Neural progenitor cell (in vitro differentiated cells): ENCODE measurements around the gene UQCC2. TPM values are rescaled to one million over a fixed set of nuclear protein-coding genes. Genes with fewer than 3 reads are reported as not detected.

ENCODE experiments used
- DNase-seq: peaks from one replicate; pipeline ENCODE4 v3.0.0-alpha.2; 2016; ENCODE audit warnings: low spot score
- H2AFZ ChIP-seq: fragments of 200-600 bp; sonication (generic); replicated peaks from 2 replicates; pipeline ENCODE4 v1.6.1; 2016; ENCODE audit warnings: antibody characterized with exemption
- H3F3A ChIP-seq: fragments of 200-600 bp; sonication (generic); 2 replicates; pipeline ENCODE4 v1.6.1; 2016; ENCODE audit warnings: antibody characterized with exemption, low read depth
- H3K27ac ChIP-seq: fragments of 200-600 bp; sonication (generic); 2 replicates; pipeline ENCODE4 v1.5.1; 2016; ENCODE audit warnings: mild to moderate bottlenecking
- H3K27me3 ChIP-seq: fragments of 200-600 bp; sonication (generic); 2 replicates; pipeline ENCODE4 v1.6.1; 2016; ENCODE audit warnings: mild to moderate bottlenecking, moderate library complexity
- H3K36me3 ChIP-seq: fragments of 200-600 bp; sonication (generic); 2 replicates; pipeline ENCODE4 v1.5.1; 2016
- H3K4me1 ChIP-seq: fragments of 200-600 bp; sonication (generic); 2 replicates; pipeline ENCODE4 v1.6.1; 2016; ENCODE audit warnings: mixed run types
- H3K4me2 ChIP-seq: fragments of 200-600 bp; sonication (generic); 2 replicates; pipeline ENCODE4 v1.6.1; 2016
- H3K4me3 ChIP-seq: fragments of 200-600 bp; sonication (generic); 2 replicates; pipeline ENCODE4 v1.5.1; 2016
- H3K79me2 ChIP-seq: fragments of 200-600 bp; sonication (generic); 2 replicates; pipeline ENCODE4 v1.6.1; 2016; ENCODE audit warnings: low read depth
- H3K9ac ChIP-seq: fragments of 200-600 bp; sonication (generic); 2 replicates; pipeline ENCODE4 v1.6.1; 2016
- H3K9me3 ChIP-seq: fragments of 200-600 bp; sonication (generic); 2 replicates; pipeline ENCODE4 v1.5.1; 2016; ENCODE audit warnings: low read depth
- H4K20me1 ChIP-seq: fragments of 200-600 bp; sonication (generic); 2 replicates; pipeline ENCODE4 v1.6.1; 2016; ENCODE audit warnings: low read depth
- H3K27ac Mint-ChIP-seq: 3 replicates; pipeline ENCODE4 v1.8.0; 2021; ENCODE audit warnings: mixed read lengths
- H3K27me3 Mint-ChIP-seq: 2 replicates; pipeline ENCODE4 v1.8.0; 2022; ENCODE audit warnings: low read depth, mild to moderate bottlenecking, inconsistent platforms, moderate library complexity, mixed read lengths; ENCODE audit not compliant: insufficient read depth
- H3K36me3 Mint-ChIP-seq: 3 replicates; pipeline ENCODE4 v1.8.0; 2021; ENCODE audit warnings: mixed read lengths
- H3K4me1 Mint-ChIP-seq: 3 replicates; pipeline ENCODE4 v1.8.0; 2021; ENCODE audit warnings: mixed read lengths
- H3K4me3 Mint-ChIP-seq: 3 replicates; pipeline ENCODE4 v1.8.0; 2021; ENCODE audit warnings: mild to moderate bottlenecking, moderate library complexity, mixed read lengths
- H3K9me3 Mint-ChIP-seq: 3 replicates; pipeline ENCODE4 v1.8.0; 2020; ENCODE audit warnings: mixed read lengths
- EZH2 ChIP-seq: fragments of 200-600 bp; sonication (generic); IDR thresholded peaks from 2 replicates; pipeline ENCODE4 v1.6.1; 2017; ENCODE audit warnings: antibody characterized with exemption, mild to moderate bottlenecking, moderate library complexity
- EZH2phosphoT487 ChIP-seq: fragments of 200-600 bp; sonication (generic); IDR thresholded peaks from 2 replicates; pipeline ENCODE4 v1.6.1; 2017; ENCODE audit warnings: antibody characterized with exemption
- total RNA-seq: library from RNA; depleted of rRNA; stranded (reverse); fragments of >200 nt; gene quantifications from 2 replicates; pipeline ENCODE4 v1.2.3, GENCODE V29; 2015; ENCODE audit warnings: low replicate concordance
- TF ChIP-seq, protein P1 (sequence below): fragments of 200-600 bp; sonication (generic); IDR thresholded peaks from 2 replicates; pipeline ENCODE4 v1.5.1; 2017; ENCODE audit warnings: antibody characterized with exemption, mild to moderate bottlenecking

UQCC2 gene
- total RNA-seq, 1 donor from 2014 or later, result 95.9 TPM

DNA sequence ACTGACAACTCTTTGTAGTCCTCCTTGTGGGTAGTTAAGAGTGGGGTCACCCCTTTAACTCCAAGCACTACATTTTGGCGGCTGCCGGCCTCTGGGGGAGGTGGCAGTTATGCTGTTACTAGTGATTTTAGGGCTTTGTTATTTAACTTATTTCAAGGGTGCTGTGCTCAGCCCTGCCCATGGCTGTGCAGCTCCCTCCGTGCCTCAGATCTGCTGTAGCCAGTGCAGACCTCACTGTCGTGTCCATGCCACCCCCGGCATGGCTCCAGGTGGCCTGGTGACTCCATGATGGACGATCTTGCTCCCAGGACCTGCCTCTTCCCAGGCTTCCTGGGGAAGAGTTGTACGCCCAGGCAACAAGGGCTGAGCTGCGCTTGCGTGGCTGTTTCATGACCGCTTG lies 15.4 kb downstream of the UQCC2 start:
- no peak overlapping the region for H2AFZ ChIP-seq
- no peak overlapping the region for H3K4me2 ChIP-seq
- no peaks in the 10 kb centered on the region for H3K27me3 ChIP-seq
- no peaks in the 10 kb centered on the region for H3K9me3 ChIP-seq
- Mint-ChIP-seq H3K4me3 (no peak overlapping the region), H3K27ac (no peak overlapping the region), H3K36me3 (peaks cover 11% of the 10 kb centered on the region), H3K27me3 (peaks cover 4% of the 10 kb centered on the region), H3K4me1 (peaks cover 20% of the 10 kb centered on the region), H3K9me3 (no peaks in the 10 kb centered on the region)
- TF ChIP-seq, protein P1, sequence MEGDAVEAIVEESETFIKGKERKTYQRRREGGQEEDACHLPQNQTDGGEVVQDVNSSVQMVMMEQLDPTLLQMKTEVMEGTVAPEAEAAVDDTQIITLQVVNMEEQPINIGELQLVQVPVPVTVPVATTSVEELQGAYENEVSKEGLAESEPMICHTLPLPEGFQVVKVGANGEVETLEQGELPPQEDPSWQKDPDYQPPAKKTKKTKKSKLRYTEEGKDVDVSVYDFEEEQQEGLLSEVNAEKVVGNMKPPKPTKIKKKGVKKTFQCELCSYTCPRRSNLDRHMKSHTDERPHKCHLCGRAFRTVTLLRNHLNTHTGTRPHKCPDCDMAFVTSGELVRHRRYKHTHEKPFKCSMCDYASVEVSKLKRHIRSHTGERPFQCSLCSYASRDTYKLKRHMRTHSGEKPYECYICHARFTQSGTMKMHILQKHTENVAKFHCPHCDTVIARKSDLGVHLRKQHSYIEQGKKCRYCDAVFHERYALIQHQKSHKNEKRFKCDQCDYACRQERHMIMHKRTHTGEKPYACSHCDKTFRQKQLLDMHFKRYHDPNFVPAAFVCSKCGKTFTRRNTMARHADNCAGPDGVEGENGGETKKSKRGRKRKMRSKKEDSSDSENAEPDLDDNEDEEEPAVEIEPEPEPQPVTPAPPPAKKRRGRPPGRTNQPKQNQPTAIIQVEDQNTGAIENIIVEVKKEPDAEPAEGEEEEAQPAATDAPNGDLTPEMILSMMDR, result no peak
- TF ChIP-seq EZH2 (no peak), EZH2phosphoT487 (no peak)
- H3K4me1 ChIP-seq, result peaks cover 3% of the 10 kb centered on the region
- no peak overlapping the region for H3K27ac ChIP-seq
- H3F3A ChIP-seq, result peaks cover 13% of the 10 kb centered on the region
- no peak overlapping the region for H3K4me3 ChIP-seq
- DNase-seq, result no peak
- peaks cover 7% of the 10 kb centered on the region for H3K36me3 ChIP-seq
- H3K9ac ChIP-seq, result no peak overlapping the region
- peaks cover 18% of the 10 kb centered on the region for H4K20me1 ChIP-seq
- H3K79me2 ChIP-seq, result peaks cover 6% of the 10 kb centered on the region

GRCh38 chr6:33695451-33695887 lies 16.0 kb downstream of the UQCC2 start:
- no peak for DNase-seq
- H3K27me3 Mint-ChIP-seq, result peaks cover 4% of the 10 kb centered on the region
- peaks cover 7% of the 10 kb centered on the region for H3K36me3 ChIP-seq
- H3K79me2 ChIP-seq, result peaks cover 6% of the 10 kb centered on the region
- H3K27ac Mint-ChIP-seq, result no peak overlapping the region
- no peak overlapping the region for H2AFZ ChIP-seq
- H3K27me3 ChIP-seq, result no peaks in the 10 kb centered on the region
- H3K4me1 ChIP-seq, result peaks cover 3% of the 10 kb centered on the region
- no peak overlapping the region for H3K4me2 ChIP-seq
- no peak overlapping the region for H3K4me3 Mint-ChIP-seq
- no peak for TF ChIP-seq EZH2
- no peak for TF ChIP-seq EZH2phosphoT487
- TF ChIP-seq, protein P1, result no peak
- peaks cover 9% of the 10 kb centered on the region for H3F3A ChIP-seq
- no peak overlapping the region for H3K4me3 ChIP-seq
- no peaks in the 10 kb centered on the region for H3K9me3 ChIP-seq
- H3K27ac ChIP-seq, result no peak overlapping the region
- peaks cover 20% of the 10 kb centered on the region for H3K4me1 Mint-ChIP-seq
- no peak overlapping the region for H3K9ac ChIP-seq
- peaks cover 15% of the 10 kb centered on the region for H3K36me3 Mint-ChIP-seq
- H4K20me1 ChIP-seq, result peaks cover 14% of the 10 kb centered on the region
- H3K9me3 Mint-ChIP-seq, result no peaks in the 10 kb centered on the region

DNA sequence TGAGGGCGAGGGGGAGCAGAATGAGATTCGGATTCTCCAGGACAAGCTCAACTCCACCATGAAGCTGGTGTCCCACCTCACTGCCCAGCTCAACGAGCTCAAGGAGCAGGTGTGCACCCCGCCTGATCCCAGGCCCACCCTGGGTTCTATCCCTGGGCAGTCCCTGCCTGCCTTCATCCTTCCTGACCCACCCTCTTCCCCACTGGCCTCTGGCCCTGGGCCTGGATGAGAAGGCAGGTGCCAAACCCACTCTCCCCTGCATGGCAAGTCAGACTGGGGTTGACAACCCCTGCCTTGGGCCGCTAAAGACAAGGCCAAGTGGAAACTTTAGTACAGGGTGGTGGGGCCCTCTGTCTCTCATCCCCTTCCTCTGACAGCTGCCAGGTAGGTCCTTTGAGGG lies 16.5 kb downstream of the UQCC2 start:
- Histone ChIP-seq H3K36me3 (peaks cover 6% of the 10 kb centered on the region), H3K4me2 (no peak overlapping the region), H3K4me1 (peaks cover 3% of the 10 kb centered on the region), H3K27me3 (no peaks in the 10 kb centered on the region), H3K9ac (no peak overlapping the region), H3F3A (peaks cover 4% of the 10 kb centered on the region), H4K20me1 (peaks cover 10% of the 10 kb centered on the region), H3K27ac (no peak overlapping the region), H3K79me2 (peaks cover 6% of the 10 kb centered on the region), H2AFZ (no peak overlapping the region), H3K4me3 (no peak overlapping the region), H3K9me3 (no peaks in the 10 kb centered on the region)
- H3K9me3 Mint-ChIP-seq, result no peaks in the 10 kb centered on the region
- no peak for TF ChIP-seq EZH2
- no peak for TF ChIP-seq EZH2phosphoT487
- TF ChIP-seq, protein P1, result no peak
- H3K4me1 Mint-ChIP-seq, result peaks cover 18% of the 10 kb centered on the region
- no peak overlapping the region for H3K4me3 Mint-ChIP-seq
- H3K27ac Mint-ChIP-seq, result peak overlapping the region; percentile 78
- peaks cover 15% of the 10 kb centered on the region for H3K36me3 Mint-ChIP-seq
- H3K27me3 Mint-ChIP-seq, result peaks cover 4% of the 10 kb centered on the region
- DNase-seq, result no peak
